ENCODE results near the gene STXBP3. TPM values are rescaled to one million over a fixed set of nuclear protein-coding genes. Genes with fewer than 3 reads are reported as not detected.

Gene STXBP3
- total RNA-seq, 2 donors from 2014 or later, result 43.5 to 60.4 TPM

DNA sequence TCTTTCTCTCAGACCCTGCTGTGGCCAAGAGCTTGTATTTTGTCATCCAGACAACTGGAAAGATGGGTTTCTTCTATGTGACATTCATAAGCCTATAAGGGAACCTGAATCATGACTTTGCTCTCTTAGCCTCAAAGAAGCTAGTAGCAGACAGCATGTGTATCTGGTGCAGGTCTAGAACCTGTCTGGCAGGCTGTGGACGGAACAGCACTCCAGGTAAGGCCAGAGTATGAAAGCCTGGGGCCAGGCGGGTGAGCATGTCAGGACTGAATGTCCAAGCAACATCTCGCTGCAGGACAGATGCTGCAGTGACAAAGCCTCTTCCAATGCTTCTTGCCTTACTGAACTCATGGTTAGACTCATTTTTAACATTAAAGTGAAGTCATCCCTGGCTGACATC lies 77.6 kb downstream of the STXBP3 start:
- Histone ChIP-seq H3K9ac (ENCODE audit: low read depth in 2 of 2, low read length in 2 of 2) (no peak overlapping the region), H3K27ac (no peak overlapping the region), H3K36me3 (no peaks in the 10 kb centered on the region), H3K9me3 (no peaks in the 10 kb centered on the region), H3K27me3 (no peaks in the 10 kb centered on the region), H3K4me3 (no peak overlapping the region), H3K4me1 (no peaks in the 10 kb centered on the region)
- TF ChIP-seq CTCF (IDR thresholded peaks at IDR 0.05), result no peak
- intact Hi-C loops (cut with DNase I), result no loop called here
- no peak for DNase-seq

DNA sequence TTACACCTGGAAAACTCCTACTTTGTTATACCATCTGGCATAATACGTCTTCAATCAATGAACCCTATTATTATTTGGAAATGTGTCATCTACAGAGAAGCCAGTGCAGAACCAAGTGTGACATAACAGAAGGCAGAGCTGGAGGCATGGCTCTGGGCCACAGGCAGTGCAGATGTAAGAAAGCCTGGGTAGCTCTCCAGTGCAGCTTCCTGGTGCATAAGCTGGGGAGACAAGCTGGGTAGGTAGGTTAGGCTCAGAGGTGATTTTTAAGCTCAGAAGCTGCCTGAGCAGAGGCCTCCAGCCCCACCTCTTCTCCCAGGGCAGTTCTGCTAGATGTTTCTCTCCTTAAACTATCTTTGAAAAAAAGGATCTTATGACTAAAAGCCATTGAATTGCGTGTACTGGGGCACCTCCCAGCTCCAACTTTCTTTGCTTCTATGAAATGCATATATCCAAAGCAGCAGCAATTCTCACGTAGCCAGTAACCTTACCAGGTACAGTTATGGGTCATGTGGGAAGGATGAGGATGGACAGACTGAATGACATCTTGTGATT lies 79.7 kb downstream of the STXBP3 start:
- Histone ChIP-seq H3K4me3 (no peak overlapping the region), H3K9ac (ENCODE audit: low read depth in 2 of 2, low read length in 2 of 2) (no peak overlapping the region), H3K4me1 (no peaks in the 10 kb centered on the region), H3K27ac (no peak overlapping the region), H3K36me3 (no peaks in the 10 kb centered on the region), H3K27me3 (no peaks in the 10 kb centered on the region), H3K9me3 (no peaks in the 10 kb centered on the region)
- intact Hi-C loops (cut with DNase I), result loop anchor here (5.0 kb wide), 1 partner anchor 71 kb away; no protein-coding TSS in a partner anchor
- DNase-seq, result no peak
- no peak for TF ChIP-seq CTCF (IDR thresholded peaks at IDR 0.05)

DNA sequence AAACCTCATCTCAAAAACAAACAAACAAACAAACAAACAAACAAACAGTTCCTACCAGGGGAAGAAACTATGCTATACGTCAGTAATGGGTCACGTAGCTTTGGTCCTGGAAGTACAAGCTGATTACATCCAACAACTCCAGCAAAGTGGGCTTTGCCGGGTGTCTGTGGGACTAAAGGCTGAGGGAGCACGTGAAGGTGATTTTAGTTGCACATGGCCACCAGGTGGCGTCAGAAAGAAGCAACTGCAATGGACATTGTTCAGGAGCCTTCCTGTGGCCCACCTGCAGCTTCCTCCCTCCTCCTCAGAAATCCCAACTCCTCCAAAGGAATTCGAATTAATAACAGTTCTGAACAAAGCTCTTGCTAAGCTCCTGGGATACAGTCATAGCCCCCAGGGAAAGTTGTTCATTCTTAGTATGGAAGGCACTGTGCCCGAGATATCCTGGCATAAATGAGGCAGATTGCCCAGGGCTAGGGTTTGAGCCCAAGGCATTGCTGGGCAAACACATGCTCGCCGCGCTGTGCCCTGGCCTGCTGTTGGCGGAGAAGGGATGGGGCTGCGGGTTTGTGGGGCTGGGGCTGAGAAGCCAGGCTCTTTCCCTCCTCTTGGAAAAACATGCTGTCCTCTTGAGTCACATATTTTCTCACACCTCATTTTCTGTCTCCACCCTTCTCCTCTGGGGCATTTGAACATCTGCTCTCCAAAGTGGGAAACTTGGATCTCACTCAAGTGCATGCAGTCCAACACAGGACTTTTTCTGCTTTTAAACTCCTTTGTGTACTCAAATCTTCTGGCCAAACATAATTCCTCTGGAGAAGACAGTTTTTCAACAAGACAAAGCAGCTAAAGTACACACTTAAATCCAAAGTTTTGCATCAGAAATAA lies 81.8 kb downstream of the STXBP3 start:
- H3K9me3 ChIP-seq, result no peaks in the 10 kb centered on the region
- no peak overlapping the region for H3K4me3 ChIP-seq
- no peaks in the 10 kb centered on the region for H3K27me3 ChIP-seq
- TF ChIP-seq CTCF (IDR thresholded peaks at IDR 0.05), result peak; percentile 70
- H3K27ac ChIP-seq, result no peak overlapping the region
- no peaks in the 10 kb centered on the region for H3K36me3 ChIP-seq
- peak; percentile 78 for DNase-seq
- intact Hi-C loops (cut with DNase I), result loop anchor here (5.0 kb wide), 1 partner anchor 69 kb away; no protein-coding TSS in a partner anchor
- H3K4me1 ChIP-seq, result no peaks in the 10 kb centered on the region
- H3K9ac ChIP-seq (ENCODE audit: low read depth in 2 of 2, low read length in 2 of 2), result no peak overlapping the region

DNA sequence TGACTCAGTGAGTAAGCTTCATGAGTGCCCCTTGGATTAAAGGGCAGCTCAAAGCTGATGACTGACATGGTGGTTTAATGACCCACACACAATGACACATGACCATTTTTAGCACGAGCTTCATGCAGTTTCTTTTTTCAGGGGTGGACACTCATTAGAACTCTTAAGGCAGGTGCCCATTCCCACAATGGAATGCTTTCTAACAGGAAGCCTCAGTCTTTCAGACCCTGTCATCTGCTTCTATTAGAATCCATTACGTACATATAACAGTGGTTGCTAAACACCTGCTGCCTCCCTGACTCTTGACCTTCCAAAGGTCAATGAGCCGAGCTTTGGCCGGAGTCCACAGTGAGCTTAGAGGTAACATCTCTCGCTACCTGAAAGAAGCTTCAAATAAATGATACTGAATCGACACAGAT lies 83.0 kb downstream of the STXBP3 start:
- no peak overlapping the region for H3K9ac ChIP-seq (ENCODE audit: low read depth in 2 of 2, low read length in 2 of 2)

More for the DNA sequence above, 83.0 kb downstream of the STXBP3 start:
- H3K4me3 ChIP-seq, result no peak overlapping the region
- intact Hi-C loops (cut with DNase I), result loop anchor here (5.0 kb wide), 1 partner anchor 68 kb away; no protein-coding TSS in a partner anchor
- no peak for DNase-seq
- H3K27ac ChIP-seq, result peak overlapping the region; percentile 51
- no peaks in the 10 kb centered on the region for H3K27me3 ChIP-seq
- H3K36me3 ChIP-seq, result no peaks in the 10 kb centered on the region
- no peaks in the 10 kb centered on the region for H3K4me1 ChIP-seq
- no peaks in the 10 kb centered on the region for H3K9me3 ChIP-seq
- no peak for TF ChIP-seq CTCF (IDR thresholded peaks at IDR 0.05)
